WTC11 (cell line): ENCODE data around the gene PRXL2A.

Source experiments
- MXD4 ChIP-seq: fragments of 250-450 bp; sonication (Bioruptor Pico); IDR thresholded peaks from 2 replicates; pipeline ENCODE4 v1.8.0; 2021; ENCODE audit warnings: mild to moderate bottlenecking, moderate library complexity, borderline replicate concordance
- TEAD1 ChIP-seq: sonication (generic); formaldehyde crosslinking; IDR thresholded peaks from 2 replicates; pipeline ENCODE4 v1.8.0; 2022; ENCODE audit warnings: mild to moderate bottlenecking, missing genetic modification reagents

DNA sequence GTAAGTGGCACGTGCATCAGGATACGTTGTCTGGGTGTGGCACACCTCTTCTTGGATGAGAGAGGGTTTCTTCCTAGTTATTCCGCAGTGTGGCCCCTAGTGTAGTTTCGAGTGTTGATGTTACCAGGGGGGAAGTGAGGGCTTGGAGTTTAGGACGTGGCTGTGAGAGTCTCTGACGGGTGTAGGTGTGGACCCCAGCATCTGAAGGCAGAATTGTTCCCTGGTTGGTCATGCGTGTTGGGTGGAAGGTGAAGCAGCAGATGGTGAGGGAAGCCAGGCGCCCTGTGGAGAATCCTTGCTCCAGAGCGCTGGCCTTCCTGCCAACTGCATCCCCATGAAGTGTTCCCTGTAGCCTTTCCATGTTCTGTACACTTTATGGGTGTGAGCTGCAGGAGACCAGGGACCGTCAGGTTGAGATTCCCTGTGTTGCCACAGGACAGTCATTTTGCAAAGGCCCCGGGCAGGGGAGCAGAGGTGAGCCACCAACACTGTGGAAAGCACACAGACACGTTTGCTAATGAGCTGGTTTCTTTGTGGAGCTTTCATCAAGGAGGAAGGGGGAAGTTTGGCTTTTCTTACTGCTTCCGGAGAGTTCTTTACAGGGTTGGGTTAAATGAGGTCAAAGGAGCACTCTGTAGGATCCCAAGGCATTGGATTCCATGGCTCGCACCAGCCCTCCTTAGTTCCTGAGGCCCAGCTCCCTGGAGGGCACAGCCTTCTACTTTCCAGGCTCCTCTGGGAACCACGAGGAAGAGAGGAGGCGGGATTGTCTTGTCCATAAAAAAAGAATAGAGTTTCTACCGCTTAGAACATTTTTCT, 77.8 kb downstream of the PRXL2A start:
- no peak for TF ChIP-seq TEAD1
- TF ChIP-seq MXD4 (CRISPR knock-in tag): no peak
